Mesothelial cell of epicardium (in vitro differentiated cells): ENCODE data around the gene ABI3. TPM values are rescaled to one million over a fixed set of nuclear protein-coding genes. Genes with fewer than 3 reads are reported as not detected.

Source experiments
- DNase-seq, 2 experiments: peaks; one replicate each; pipeline ENCODE4 v3.0.0; 2021; ENCODE audit warnings: low spot score in 2 of 2; ENCODE audit not compliant: unreplicated experiment in 2 of 2
- H3K27ac Mint-ChIP-seq: 2 replicates; pipeline ENCODE4 v1.8.0; 2021; ENCODE audit warnings: mixed read lengths
- H3K27me3 Mint-ChIP-seq: 2 replicates; pipeline ENCODE4 v1.8.0; 2021; ENCODE audit warnings: low read depth, mixed read lengths
- H3K36me3 Mint-ChIP-seq: 2 replicates; pipeline ENCODE4 v1.8.0; 2021; ENCODE audit warnings: mixed read lengths
- H3K4me1 Mint-ChIP-seq: 2 replicates; pipeline ENCODE4 v1.8.0; 2021; ENCODE audit warnings: mixed read lengths
- H3K4me3 Mint-ChIP-seq: 2 replicates; pipeline ENCODE4 v1.8.0; 2021; ENCODE audit warnings: mild to moderate bottlenecking, moderate library complexity, mixed read lengths
- H3K9me3 Mint-ChIP-seq: 2 replicates; pipeline ENCODE4 v1.8.0; 2021; ENCODE audit warnings: mixed read lengths
- CTCF ChIP-seq: fragments of 200-600 bp; sonication (generic); IDR thresholded peaks from one replicate; pipeline ENCODE4 v1.5.0; 2021; ENCODE audit warnings: antibody characterized with exemption; ENCODE audit not compliant: unreplicated experiment
- total RNA-seq: library from RNA; stranded (reverse); gene quantifications from 3 replicates; pipeline ENCODE4 v1.2.1, GENCODE V29; 2021

ABI3 gene
- total RNA-seq, 1 donor from 2014 or later: 0.69 TPM

- Mint-ChIP-seq H3K27me3 (peaks cover under 1% of the 10 kb centered on the region), H3K4me1 (peaks cover 2% of the 10 kb centered on the region), H3K36me3 (no peaks in the 10 kb centered on the region), H3K27ac (no peak overlapping the region), H3K4me3 (no peak overlapping the region), H3K9me3 (no peaks in the 10 kb centered on the region)
- DNase-seq: no peak
- TF ChIP-seq CTCF: no peak
Measured at GRCh38 chr17:49244839-49245238, 34.3 kb downstream of the ABI3 start.

- no peak for TF ChIP-seq CTCF
- Mint-ChIP-seq H3K36me3 (no peaks in the 10 kb centered on the region), H3K9me3 (no peaks in the 10 kb centered on the region), H3K27ac (no peak overlapping the region), H3K27me3 (no peaks in the 10 kb centered on the region), H3K4me3 (no peak overlapping the region), H3K4me1 (peaks cover 2% of the 10 kb centered on the region)
- DNase-seq: no peak
Measured at GRCh38 chr17:49247944-49248343, 37.4 kb downstream of the ABI3 start.

GRCh38 chr17:49249292-49249794, 38.8 kb downstream of the ABI3 start:
- H3K27ac Mint-ChIP-seq: no peak overlapping the region
- H3K36me3 Mint-ChIP-seq: no peaks in the 10 kb centered on the region
- DNase-seq: no peak
- H3K4me3 Mint-ChIP-seq: no peak overlapping the region
- no peaks in the 10 kb centered on the region for H3K9me3 Mint-ChIP-seq
- no peaks in the 10 kb centered on the region for H3K27me3 Mint-ChIP-seq
- no peak for TF ChIP-seq CTCF
- peaks cover 2% of the 10 kb centered on the region for H3K4me1 Mint-ChIP-seq

- no peak for DNase-seq
- no peak overlapping the region for H3K27ac Mint-ChIP-seq
- H3K9me3 Mint-ChIP-seq: no peaks in the 10 kb centered on the region
- no peak for TF ChIP-seq CTCF
- no peaks in the 10 kb centered on the region for H3K36me3 Mint-ChIP-seq
- no peaks in the 10 kb centered on the region for H3K27me3 Mint-ChIP-seq
- H3K4me3 Mint-ChIP-seq: no peak overlapping the region
- H3K4me1 Mint-ChIP-seq: peaks cover 2% of the 10 kb centered on the region
Measured at GRCh38 chr17:49249890-49250522, 39.5 kb downstream of the ABI3 start.

- no peak for TF ChIP-seq CTCF
- no peak overlapping the region for H3K27ac Mint-ChIP-seq
- H3K27me3 Mint-ChIP-seq: no peaks in the 10 kb centered on the region
- H3K36me3 Mint-ChIP-seq: no peaks in the 10 kb centered on the region
- H3K9me3 Mint-ChIP-seq: no peaks in the 10 kb centered on the region
- peaks cover 2% of the 10 kb centered on the region for H3K4me1 Mint-ChIP-seq
- DNase-seq: no peak
- H3K4me3 Mint-ChIP-seq: no peak overlapping the region
Measured at GRCh38 chr17:49252148-49252695, 41.7 kb downstream of the ABI3 start.
